ENCODE results near the gene BARX2. TPM values are rescaled to one million over a fixed set of nuclear protein-coding genes. Genes with fewer than 3 reads are reported as not detected.

Gene BARX2
- total RNA-seq, 1 donor from 2014 or later: 62.1 TPM

DNA sequence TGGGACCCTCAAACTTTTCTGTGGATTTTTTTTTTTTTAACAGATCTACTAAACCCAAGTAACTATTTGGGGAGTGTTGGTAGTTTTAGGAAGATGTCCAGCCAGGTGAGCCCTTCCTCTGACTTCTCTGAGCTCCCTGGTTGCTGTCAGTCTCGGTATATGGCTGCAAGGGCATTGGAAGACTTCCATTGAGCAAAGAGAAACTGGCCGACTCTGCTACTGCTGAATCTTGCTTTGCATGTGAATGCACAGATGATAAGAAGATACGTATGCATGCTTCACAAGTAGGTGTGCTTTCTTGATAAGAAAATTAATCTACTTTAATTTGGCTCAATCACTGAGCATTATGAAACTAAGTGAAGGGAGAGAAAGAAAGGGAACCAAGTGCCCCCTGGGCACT, 51.1 kb downstream of the BARX2 start:
- H3K4me3 Mint-ChIP-seq: peak overlapping the region; percentile 40
- H3K4me1 Mint-ChIP-seq (ENCODE audit: unreplicated experiment): peaks cover 14% of the 10 kb centered on the region
- no peaks in the 10 kb centered on the region for H3K27me3 Mint-ChIP-seq
- TF ChIP-seq, protein P1, sequence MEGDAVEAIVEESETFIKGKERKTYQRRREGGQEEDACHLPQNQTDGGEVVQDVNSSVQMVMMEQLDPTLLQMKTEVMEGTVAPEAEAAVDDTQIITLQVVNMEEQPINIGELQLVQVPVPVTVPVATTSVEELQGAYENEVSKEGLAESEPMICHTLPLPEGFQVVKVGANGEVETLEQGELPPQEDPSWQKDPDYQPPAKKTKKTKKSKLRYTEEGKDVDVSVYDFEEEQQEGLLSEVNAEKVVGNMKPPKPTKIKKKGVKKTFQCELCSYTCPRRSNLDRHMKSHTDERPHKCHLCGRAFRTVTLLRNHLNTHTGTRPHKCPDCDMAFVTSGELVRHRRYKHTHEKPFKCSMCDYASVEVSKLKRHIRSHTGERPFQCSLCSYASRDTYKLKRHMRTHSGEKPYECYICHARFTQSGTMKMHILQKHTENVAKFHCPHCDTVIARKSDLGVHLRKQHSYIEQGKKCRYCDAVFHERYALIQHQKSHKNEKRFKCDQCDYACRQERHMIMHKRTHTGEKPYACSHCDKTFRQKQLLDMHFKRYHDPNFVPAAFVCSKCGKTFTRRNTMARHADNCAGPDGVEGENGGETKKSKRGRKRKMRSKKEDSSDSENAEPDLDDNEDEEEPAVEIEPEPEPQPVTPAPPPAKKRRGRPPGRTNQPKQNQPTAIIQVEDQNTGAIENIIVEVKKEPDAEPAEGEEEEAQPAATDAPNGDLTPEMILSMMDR (conservative IDR thresholded peaks at IDR 0.05): no peak
- peaks cover 15% of the 10 kb centered on the region for H3K36me3 Mint-ChIP-seq
- H3K27ac Mint-ChIP-seq: peak overlapping the region; percentile 46
- no peak for DNase-seq (ENCODE audit: extremely low spot score, unreplicated experiment)
- H3K9me3 Mint-ChIP-seq: peaks cover 5% of the 10 kb centered on the region

DNA sequence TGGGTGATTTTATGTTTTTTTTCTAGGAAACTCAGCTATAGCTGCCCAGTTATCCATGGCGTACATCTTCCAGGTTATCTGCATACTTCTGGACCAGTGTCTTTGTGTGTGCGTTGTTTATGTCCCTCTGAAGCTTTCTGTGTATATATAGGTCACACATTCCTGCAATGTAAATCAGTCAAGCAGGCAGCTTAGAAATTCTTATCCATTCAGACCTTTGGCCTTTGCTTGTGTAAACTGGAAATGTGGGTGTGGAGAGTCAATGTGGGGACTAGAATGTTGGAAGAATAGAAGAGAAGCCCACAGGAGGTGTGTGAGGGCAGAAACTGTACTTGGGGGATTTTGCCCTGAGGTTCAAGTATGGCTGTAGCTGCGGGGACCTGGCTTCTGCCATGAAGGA, 51.7 kb downstream of the BARX2 start:
- no peak for DNase-seq (ENCODE audit: extremely low spot score, unreplicated experiment)
- Mint-ChIP-seq H3K27ac (peak overlapping the region; percentile 59), H3K4me3 (no peak overlapping the region), H3K36me3 (peaks cover 15% of the 10 kb centered on the region), H3K9me3 (peaks cover 5% of the 10 kb centered on the region), H3K4me1 (ENCODE audit: unreplicated experiment) (peaks cover 14% of the 10 kb centered on the region), H3K27me3 (no peaks in the 10 kb centered on the region)
- TF ChIP-seq, protein P1 (conservative IDR thresholded peaks at IDR 0.05): no peak

DNA sequence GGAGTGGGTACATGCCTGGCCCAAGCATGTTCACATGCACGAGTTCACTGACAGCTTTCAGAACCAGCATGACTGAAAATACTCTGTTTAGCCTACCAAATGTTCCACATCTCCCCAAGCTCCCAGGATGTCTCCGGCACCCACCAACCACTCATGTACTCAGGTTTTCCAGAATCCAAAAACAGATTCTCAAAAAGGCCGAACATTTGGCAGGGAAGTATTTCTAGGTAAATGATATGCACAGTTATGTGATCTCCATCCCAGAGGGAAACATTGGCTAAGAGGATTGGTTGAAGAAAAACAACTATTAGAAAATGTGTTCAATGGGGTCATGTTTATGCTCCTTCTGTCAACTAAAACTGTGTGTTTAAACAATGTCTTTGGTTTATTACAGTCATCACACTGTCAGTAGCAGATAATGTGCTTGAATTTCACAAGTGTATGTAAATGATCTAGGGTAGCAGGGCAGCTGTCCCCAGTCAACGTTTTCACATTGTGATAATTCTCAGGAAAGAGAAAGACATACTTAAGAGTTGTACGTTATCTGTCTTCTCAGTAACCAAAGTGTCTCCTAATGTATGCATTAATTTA, 52.3 kb downstream of the BARX2 start:
- peaks cover 14% of the 10 kb centered on the region for H3K4me1 Mint-ChIP-seq (ENCODE audit: unreplicated experiment)
- peaks cover 5% of the 10 kb centered on the region for H3K9me3 Mint-ChIP-seq
- peaks cover 2% of the 10 kb centered on the region for H3K27me3 Mint-ChIP-seq
- TF ChIP-seq, protein P1 (conservative IDR thresholded peaks at IDR 0.05): no peak
- H3K36me3 Mint-ChIP-seq: peaks cover 17% of the 10 kb centered on the region
- H3K27ac Mint-ChIP-seq: peak overlapping the region; percentile 59
- DNase-seq (ENCODE audit: extremely low spot score, unreplicated experiment): no peak
- peak overlapping the region; percentile 50 for H3K4me3 Mint-ChIP-seq

DNA sequence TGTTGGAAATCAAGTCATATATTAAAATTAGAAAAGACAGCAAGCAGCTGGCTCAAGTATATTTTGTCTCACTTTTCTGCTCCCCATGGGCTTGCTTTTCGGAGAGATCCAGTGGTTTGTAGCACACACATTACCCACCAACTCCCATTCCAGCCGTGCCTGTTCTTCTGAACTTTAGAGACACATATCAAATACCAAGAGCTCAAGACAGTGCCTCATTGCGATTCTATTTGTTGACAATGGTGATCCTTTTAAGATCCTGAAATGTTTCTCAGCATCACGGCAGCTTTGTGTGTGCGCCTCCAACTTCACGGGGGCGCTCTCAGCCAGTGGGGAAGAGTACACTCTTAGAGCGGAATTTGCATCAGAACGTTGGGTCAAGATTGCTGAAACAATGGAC, 52.9 kb downstream of the BARX2 start:
- peaks cover 14% of the 10 kb centered on the region for H3K4me1 Mint-ChIP-seq (ENCODE audit: unreplicated experiment)

DNA sequence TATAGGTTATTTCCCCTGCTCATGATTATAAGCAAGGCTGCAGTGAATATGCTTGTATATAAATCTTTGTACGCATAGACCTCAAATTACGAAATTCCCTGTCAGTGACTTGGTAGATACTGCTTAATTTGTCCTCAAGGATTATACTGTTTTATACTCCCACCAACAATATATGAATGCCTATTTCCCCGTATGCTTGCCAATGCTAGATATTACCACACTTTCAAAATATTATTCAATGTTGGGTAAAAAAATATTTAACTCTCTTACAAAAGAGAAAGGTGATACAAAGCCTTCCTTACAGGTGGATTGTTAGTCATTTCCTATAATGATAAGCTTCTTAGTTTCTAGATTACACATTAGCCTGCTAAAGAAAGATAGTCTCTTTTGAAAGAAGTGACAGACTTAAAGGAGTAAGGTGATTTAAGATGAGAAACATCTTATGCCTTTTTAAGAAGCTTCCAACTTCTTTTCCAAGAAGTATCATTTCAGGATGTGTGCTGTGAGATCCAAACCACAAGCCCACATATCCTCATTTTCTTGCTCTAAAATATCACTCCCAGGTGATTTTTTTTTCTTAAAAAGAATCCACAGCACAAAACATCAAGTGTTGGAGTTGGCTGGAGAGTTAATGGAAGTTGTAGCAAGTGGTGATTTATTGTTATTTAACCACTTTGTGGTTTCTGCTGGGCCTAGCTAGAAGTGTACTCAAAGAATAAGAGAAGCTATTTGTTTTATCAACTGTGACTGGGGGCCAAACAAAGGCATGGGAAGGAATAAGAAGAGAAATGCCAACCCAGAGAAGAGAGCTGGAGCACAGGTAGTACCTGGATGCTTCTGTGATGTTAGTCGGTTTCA, 59.2 kb downstream of the BARX2 start:
- TF ChIP-seq, protein P1 (conservative IDR thresholded peaks at IDR 0.05): no peak
- peaks cover 40% of the 10 kb centered on the region for H3K36me3 Mint-ChIP-seq
- peaks cover 6% of the 10 kb centered on the region for H3K27me3 Mint-ChIP-seq
- no peak for DNase-seq (ENCODE audit: extremely low spot score, unreplicated experiment)
- H3K4me3 Mint-ChIP-seq: peak overlapping the region; percentile 20
- peaks cover 32% of the 10 kb centered on the region for H3K4me1 Mint-ChIP-seq (ENCODE audit: unreplicated experiment)
- peak overlapping the region; percentile 54 for H3K27ac Mint-ChIP-seq
- H3K9me3 Mint-ChIP-seq: peaks cover 5% of the 10 kb centered on the region

More for the DNA sequence above, 52.9 kb downstream of the BARX2 start:
- Mint-ChIP-seq H3K27ac (peak overlapping the region; percentile 6), H3K27me3 (peaks cover 3% of the 10 kb centered on the region), H3K4me3 (peak overlapping the region; percentile 29), H3K36me3 (peaks cover 23% of the 10 kb centered on the region), H3K9me3 (peaks cover 5% of the 10 kb centered on the region)
- TF ChIP-seq, protein P1 (conservative IDR thresholded peaks at IDR 0.05): no peak
- DNase-seq (ENCODE audit: extremely low spot score, unreplicated experiment): no peak
